Measurements from ENCODE around the gene HCN2.
"Not testable (repeated sequence)": the region's sequence is repeated elsewhere in the genome, so short reads cannot be mapped to it uniquely, and the experiment has no call there.

Gene HCN2

DNA sequence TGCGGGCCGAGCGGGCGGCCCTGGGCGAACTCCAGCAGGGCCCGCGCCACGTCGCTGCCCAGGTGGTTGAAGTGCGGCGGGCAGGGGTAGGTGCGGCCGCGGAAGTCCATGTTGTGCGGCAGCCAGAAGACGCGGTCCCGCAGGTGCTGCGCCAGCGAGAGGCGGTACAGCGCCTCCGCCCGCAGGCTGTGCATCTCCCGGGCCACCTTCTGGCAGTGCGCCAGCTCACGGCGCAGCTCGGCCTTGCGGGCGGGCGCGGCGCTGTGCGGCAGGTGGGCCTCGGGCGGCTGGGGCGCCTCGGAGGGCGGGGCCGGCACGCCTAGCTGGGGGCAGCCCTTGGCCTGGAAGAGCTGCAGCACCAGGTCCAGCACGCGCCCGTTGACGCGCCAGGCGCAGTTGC is 31.5 kb downstream of the HCN2 start:
- DNase-seq (ENCODE audit: low read depth), result not testable (repeated sequence)

DNA sequence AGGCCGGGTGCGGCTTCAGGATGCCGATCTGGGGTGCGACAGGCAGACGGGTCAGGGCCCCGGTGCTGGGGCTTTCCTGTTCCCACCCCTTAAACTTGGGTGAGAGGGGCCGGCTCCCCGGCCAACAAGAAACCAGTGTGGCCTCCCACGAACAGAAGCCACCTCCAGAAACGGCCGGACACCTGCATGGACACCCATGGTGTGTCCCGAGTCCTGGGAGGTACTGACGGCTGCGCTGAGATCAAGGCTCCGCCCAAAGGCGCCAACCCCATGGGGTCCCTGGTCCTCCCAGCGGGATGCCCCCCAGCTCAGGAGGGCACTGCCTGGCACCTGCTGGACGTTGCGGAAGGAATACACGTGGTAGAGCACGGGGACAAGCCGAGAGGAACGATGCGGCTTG is 32.1 kb downstream of the HCN2 start:
- DNase-seq (ENCODE audit: low read depth), result no peak

DNA sequence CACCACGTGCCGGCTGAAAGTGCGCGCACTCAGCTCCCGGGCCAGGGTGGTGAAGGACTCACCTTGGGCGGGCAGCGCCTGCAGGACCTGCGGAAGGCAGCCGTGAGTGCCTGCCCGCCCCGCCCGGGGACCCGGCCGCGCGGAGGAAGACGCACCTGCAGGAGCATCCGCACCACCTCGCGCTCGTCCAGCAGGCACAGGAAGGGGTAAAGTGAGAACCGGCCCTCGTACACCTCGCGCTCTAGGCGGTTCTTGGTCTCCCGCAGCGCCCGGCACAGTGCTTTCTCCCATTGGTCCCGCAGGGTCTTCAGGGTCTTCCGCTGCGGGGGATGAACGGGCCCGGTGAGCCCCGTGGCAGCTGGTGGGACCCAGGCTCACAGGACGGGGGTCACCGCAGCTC is 33.0 kb downstream of the HCN2 start:
- DNase-seq (ENCODE audit: low read depth), result no peak

DNA sequence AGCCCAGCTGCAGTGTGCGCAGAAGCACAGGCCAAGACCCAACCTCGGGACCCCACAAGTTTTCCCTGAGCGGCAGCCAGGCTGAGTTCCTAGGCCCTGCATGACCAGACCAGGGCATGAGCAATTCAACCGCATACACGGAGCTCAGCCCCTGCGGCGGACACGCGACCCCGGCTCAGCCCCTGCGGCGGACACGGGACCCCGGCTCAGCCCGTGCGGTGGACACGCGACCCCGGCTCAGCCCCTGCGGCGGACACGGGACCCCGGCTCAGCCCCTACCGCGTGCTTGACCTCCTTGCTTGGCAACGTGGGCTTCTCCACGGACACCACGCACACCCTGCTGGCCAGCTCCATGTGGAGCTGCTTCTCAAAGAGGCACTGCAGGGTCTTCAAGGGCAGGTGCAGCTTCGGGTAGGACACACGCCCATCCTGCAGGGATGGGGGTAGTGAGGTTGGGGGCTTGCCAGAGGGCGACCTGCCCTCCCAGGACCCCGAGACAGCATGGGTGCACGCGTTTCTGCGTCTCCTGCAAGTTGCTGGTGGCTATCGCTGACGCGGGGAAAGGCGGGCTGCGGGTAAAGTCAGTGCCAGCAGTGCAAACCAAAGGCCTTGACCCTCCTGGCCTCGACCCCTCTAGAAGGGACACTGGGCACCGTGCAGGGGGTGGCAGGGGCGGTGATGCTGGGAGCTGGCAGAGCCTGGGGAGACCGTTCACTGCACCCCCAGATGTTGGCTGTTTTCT is 33.7 kb downstream of the HCN2 start:
- no peak for DNase-seq (ENCODE audit: low read depth)

DNA sequence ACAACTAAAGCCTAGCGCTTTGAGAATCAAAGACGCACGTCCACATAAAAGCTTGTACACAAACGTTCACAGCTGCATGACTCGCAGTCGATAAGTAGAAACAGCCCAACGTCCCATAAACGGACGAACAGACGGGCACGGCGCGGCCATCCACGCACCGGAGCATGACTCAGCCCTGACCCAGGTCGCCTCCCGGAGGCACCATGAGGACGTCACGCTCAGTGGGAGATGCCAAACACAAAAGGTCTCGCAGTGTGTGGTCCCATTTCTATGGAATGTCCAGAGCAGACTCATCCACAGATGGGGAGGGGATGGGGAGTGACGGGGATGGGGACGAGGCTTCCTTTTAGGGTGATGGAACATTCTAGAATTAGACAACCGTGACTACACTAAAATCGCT is 34.3 kb downstream of the HCN2 start:
- DNase-seq (ENCODE audit: low read depth), result no peak

DNA sequence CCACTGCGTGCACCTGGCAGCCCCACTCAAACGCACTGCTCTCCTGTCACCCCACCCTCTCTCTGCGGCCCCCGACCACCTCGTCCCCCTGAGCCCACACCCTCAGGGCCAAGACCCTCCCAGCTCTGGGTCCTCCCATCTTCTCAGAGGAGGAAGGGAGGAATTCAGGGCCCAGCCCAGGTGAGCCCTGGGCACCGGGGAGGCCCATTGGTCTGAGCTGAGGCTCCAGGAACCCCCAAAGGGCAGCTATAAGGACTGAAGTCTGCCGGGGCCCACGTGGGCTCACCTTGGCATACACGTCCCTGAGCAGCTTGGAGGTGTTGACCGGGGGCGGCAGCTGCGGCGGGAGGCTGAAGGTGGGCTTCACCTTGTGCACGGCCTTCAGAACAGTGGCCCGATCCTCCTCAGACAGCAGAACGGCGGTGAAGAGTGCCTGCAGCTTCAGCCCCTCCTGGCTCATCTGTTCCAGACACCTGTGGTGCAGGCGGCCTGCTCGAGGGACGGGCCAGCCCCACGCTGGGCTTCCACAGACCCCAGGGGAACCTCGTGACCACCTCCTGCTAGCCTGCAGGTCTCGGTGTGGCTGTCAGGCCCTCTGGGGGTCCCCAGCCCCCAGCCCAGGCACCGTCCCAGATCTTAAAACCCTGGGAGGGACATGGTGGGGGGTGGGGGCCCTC is 34.9 kb downstream of the HCN2 start:
- no peak for DNase-seq (ENCODE audit: low read depth)

DNA sequence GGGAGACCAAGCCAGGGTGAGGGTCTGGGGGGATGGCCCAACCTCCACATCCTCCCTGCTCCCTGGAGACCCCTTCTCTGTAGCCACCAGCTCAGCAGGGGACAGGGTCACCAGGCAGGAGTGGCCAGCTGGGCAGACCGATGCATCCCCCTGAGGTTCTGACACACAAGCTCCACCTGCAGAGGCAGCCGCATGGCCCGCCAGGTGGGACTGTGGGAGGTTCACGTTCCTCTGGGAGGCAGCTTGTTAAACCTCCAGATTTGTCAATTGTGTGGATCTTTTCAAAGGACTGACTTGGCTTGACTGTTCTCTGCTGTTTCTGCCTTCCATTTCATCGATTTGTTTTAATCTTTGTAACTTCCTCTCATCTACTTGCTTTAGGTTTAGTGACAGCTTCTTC is 35.6 kb downstream of the HCN2 start:
- no peak for DNase-seq (ENCODE audit: low read depth)

DNA sequence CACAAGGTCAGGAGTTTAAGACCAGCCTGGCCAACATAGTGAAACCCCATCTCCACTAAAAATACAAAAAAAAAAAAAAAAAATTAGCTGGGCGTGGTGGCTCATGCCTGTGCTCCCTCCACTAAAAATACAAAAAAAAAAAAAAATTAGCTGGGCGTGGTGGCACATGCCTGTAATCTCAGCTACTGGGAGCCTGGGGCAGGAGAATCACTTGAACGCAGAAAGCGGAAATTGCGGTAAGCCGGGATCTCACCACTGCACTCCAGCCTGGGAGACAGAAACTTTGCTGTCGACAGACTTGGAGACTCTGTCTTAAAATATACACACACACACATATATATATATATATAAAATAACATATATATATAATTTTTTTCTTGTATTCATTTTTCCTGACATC is 36.9 kb downstream of the HCN2 start:
- not testable (repeated sequence) for DNase-seq (ENCODE audit: low read depth)

DNA sequence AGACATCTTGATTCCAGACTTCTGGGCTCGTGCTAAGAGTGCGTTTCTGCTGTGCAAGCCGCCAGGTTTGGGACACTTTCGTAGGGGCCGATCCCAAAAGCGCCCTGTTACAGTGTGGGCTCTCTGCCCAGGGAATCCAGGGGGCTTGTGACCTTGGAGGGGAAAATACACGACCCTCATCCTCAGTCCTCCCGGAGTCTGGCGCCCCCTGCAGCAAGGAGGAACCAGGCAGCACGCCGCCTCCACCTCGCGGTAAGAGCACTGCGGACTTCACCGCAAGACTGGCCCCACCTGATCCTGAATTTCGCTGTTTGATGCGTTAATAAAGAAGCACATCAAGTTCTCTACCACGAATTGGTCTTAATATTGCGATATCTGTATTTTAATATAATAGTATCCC is 38.5 kb downstream of the HCN2 start:
- DNase-seq (ENCODE audit: low read depth), result no peak

DNA sequence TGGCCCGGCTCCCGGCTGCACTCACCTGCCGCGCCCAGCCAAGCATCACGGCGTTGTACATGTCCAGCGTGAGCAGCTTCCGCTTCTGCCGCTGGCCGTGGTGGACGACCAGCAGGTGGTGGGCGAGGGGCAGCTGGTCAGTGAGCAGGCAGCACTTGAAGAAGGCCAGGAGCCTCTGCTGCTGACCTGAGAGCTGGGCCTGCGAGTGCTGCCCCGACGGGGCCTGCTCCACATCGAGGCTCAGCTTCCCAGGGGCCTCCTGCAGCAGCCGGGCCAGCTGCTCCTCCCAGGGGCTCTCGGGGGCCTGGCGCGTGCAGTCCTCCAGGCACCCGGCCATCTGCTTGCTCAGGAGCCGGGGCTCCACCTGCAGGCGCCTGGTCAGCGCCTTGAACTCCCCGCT is 39.8 kb downstream of the HCN2 start:
- not testable (repeated sequence) for DNase-seq (ENCODE audit: low read depth)

DNA sequence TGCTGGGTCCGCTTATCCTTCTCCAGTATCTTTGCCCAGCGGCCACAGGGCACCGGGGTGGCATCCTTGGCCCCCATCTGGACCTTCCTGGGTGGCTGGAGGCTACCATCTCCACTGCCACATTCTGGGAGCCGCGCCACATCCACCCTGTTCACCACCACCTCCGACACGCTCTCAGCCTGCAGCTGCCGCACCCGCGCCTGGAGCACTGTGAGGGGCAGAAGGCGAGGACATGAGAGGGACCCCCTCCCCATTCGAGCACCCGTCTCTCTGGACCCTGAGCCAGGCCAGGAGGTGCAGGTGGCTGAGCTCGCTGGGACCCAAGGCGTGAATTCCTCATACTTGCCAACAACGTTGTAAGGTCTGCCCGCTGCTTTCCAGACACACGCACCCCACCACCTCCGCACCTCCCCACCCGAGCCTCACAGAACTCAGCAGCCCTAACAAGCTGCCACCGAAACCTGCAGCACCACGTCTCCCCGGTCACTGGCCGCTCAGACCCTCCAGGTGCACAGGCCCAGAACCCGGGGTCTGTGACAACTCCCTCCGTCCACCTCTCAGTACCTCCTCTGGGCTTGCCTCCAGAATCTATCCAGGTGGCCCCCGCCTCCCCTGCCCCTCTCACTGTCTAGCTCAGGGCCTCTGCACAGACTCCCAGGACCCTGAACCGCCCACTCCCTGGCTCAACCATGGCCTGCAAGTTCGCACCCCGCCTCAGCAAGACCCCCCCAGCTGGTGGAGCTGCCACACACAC is 40.5 kb downstream of the HCN2 start:
- DNase-seq (ENCODE audit: low read depth), result no peak

DNA sequence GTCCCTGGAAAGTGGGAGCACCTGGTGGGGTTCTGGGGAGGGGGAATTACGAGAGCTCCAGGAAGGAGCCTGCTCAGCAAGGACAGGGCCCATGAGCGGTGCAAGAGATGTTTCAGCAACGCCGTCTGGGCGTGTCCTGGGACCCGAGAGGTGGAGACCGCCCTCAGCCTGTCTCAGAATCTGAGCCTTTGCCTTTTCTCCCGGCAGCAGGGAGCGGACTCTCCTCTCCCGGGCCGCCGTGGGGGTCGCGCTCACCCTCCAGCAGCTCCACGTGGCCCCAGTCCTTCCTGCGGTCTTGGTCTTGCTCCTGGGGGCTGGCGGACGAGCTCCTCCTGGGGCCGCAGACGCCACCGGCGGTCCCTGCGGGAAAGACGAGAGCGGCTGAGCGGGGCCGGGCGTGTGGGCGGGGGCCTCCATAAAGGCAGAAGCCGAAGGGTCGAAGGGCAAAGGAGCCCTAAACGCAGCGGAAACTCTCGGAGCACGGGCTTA is 42.9 kb downstream of the HCN2 start:
- DNase-seq (ENCODE audit: low read depth), result no peak

DNA sequence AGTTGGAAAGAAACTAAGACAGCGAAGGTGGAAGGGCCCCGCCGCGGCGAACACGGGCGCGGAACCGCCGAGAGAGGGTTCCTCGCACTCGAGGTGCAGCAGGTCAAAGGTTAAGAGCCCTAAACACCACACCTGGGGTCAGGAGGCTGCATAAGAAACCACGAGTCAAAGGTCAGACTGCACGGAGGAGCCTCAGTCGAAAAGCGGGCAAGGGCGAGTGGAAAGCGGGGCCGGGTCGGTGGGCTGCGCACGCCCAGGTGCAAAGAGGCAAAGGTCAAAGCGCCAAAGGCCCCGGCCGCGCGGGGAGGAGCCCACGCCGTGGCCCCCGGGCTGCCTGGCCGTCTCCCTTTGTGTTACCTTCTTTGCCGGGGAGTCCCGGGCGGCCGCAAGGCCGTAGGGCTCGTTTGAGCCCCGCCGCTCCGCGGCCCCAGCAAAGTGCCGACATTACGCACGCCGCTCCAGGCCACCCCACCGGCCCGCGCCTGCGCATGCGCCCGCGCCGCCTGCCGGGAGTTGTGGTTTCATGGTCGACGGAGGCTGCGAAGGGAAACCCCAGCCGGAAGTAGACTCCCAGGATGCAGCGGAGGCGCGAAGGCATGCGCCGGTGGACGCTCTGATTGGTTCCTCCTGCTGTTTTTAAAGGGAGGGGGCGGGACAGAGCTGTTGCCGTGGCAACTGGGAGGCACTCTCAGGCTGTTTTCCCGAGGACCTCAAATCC is 43.5 kb downstream of the HCN2 start, which contains the start of gene POLRMT:
Gene POLRMT (minus strand): TSS at position 470 of the 718 bp plus-strand sequence. CDS start 25 bp downstream, at position 445.
- peak; percentile 92 for DNase-seq (ENCODE audit: low read depth)

DNA sequence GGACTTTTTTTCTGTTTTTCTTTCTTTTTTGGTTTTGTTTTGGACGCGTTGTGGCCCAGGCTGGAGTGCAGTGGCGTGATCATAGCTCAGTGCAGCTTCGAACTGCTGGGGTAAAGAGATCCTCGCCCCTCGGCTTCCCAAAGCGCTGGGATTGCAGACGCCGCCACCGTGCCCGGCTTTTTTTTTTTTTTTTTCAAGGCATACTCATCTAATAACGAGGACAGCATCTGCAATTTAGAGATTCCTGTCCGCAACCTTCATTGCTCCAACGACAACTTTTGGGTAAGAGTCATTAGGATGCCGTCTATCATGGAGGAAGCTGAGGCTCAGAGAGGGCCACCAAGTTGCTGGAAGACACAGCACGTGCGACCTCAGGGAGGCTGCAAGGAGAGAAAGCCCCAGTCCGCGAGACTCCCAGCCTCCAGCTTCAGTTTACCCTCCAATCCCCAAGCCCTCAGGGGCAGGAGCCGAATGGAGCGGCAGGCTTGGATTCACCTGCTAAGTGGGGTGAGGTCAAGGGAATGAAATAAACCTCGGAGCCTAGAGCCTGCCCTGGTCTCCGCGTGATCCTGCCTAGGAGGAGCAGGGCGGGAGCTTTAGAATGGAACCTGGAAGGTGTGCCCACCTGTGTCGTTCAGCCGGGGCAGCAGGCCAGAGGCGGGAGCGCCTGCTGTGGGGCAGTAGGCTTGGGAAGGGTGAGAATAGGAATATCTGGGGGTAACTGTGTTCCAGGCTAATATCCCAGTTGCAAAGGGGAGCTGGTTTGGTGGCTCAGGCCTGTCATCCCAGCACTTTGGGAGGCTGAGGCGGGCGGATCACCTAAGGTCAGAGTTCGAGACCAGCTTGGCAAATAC is 44.3 kb downstream of the HCN2 start:
- DNase-seq (ENCODE audit: low read depth), result no peak

DNA sequence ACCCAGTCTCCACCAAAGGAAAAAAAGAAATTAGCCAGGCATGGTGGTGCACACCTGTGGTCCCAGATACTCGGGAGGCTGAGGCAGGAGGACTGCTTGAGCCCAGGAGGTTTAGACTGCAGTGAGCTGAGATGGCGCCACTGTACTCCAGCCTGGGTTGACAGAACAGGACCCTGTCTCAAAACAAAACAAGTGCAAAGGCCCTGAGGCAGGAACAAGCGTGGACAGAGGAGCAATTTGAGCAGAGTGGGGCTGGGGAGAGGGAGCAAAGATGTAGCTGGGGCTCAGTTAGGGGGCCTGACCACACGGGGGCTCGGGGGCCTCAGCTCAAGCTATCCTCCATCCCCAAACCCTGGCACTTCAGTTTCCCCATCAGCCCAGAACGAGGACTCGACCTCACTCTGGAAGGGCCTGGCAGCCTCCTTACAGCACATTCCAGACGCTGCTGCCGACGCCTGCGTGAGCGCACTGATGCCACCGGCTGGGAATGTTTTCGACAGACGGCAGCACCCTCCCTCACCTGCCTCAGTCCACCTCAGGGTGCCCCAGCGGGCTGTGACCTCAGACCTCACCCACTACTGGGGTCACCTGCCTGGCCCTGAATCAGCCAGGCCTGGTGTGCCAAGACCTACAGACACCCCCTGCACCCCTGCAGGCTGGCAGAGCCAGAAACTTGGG is 45.4 kb downstream of the HCN2 start:
- DNase-seq (ENCODE audit: low read depth), result no peak

DNA sequence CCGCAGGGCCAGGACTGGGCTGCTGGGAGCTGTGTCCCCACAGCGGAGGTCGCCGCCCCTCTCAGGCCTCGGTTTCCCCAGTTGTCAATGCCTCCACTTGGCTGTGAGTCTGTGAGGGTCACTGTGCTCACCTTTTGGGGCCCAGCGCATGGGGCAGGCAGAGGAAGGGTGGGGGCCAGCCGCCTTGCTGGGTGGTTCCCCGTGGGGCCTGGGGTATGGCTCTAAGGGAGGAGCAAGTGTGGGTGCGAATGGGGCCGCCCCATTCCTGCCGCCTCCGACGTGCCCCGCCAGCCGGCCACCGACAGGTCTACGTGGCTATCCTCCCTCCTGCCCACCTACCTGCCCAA is 49.2 kb downstream of the HCN2 start:
- no peak for DNase-seq (ENCODE audit: low read depth)

DNA sequence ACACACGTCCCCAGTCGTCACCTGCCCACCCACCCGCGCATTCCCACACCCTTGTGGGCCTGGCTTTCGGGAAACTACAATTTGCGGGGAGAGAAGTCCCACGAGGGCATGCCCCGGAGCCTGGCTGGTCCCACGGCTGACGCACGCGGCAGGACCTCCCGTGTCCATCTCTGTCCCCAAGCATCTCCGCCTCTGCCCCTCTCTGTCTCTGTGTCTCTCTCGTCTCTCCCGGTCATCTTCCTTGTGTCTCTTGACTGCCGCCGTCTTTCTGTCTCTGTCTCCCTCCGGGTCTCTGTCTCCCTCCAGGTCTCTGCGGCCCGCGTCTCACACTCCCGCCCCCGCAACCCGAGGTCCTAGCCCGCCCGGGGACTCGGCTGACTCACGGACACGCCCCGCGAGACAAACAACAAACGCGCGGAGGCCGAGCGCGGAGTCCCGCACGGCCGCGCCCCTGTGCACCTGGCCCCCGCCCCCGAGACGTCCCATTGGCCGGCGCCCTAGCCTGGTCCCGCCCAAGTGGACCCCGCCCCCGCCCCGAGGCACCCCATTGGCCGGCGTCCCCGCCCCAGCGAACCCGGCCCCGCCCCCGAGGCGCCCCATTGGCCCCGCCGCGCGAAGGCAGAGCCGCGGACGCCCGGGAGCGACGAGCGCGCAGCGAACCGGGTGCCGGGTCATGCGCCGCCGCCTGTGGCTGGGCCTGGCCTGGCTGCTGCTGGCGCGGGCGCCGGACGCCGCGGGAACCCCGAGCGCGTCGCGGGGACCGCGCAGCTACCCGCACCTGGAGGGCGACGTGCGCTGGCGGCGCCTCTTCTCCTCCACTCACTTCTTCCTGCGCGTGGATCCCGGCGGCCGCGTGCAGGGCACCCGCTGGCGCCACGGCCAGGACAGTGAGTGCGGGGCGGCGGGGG is 49.8 kb downstream of the HCN2 start, which contains the start of gene FGF22:
Gene FGF22 (plus strand): TSS at position 627 of the 908 bp plus-strand sequence. CDS start 47 bp downstream, at position 674.
- peak; percentile 88 for DNase-seq (ENCODE audit: low read depth)

DNA sequence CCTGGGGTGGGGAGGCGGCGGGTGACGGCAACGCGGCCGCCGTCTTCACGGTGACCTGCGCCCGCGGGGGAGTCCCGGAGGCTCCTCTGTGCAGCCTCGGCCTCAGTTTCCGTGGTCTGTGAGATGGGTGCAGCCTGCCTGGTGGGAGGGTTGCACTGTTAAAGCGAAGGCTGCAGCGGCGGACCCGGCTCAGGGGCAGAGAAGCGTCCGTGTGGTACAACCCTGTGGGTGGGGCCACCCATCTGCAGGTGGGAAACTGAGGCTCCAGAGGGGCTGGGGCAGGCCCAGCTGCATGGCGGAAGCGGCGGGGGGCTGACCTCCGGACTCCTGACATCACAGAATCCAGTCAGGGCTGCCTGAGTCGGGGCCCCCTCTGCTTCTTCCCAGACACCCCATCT is 50.5 kb downstream of the HCN2 start:
- no peak for DNase-seq (ENCODE audit: low read depth)

DNA sequence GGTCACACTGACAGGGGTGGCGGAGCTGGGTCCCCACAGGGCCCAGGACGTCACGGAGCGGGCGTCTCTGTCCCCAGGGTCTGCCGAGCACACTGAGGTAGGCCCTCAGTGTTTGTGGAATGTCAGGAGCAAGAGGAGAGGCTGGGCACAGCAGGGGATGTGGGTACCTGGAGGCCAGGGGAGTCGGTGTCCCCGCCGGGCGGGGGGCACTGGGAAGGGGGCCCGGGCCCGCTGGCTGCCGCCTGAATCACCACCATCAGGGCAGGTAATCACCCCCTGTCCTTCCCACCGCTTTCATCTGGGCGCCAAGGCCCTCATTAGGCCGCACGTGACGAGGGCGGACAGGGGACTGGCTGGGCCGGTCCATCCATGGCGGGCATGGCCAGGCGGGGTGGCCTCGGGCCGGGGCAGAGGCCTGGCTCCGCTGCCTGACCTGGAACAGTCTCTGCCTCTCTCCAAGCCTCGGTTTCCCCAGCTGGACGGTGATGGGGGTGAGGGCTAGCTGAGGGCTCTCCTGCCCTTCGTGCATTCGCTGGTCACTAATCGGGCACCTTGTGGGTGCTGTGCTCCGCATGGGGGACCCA is 51.0 kb downstream of the HCN2 start:
- DNase-seq (ENCODE audit: low read depth), result no peak
